Fibroblast of skin of left biceps (primary cell): Measurements from ENCODE around the gene SNX2.
"Not testable (repeated sequence)": the region's sequence is repeated elsewhere in the genome, so short reads cannot be mapped to it uniquely, and the experiment has no call there.

ENCODE experiments used
- DNase-seq, 2 experiments: peaks; one replicate each; pipeline ENCODE4 v3.0.0-alpha.2; 2013; ENCODE audit warnings: low read depth in 2 of 2

Gene SNX2

GRCh38 chr5:122774861-122775549, at the start of gene SNX2:
SNX2 (plus strand) TSS chr5:122775080; CDS start chr5:122775104, 24 bp downstream.
- DNase-seq = peak; percentile 64 to 71

DNA sequence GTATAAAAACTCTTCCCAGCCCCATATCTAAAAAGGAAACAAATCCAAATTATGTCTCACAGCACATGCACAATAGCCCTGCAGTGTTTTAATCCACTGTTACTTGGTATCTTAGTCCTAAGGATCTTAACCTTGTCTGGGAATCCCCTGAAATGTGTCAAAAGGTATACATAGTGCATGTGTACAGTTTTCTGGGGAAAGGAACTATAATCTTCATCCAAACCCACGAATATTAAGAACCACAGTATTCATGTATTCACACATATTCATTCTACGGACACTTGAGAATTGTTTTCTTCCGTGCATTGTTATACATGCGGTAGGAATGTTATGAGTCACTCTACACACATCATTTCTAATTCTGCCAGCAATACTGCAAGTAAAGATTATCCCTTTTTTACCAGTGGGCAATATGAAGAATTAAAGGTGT, 47.8 kb upstream of the SNX2 start:
- peak; percentile 40 to 54 for DNase-seq

DNA sequence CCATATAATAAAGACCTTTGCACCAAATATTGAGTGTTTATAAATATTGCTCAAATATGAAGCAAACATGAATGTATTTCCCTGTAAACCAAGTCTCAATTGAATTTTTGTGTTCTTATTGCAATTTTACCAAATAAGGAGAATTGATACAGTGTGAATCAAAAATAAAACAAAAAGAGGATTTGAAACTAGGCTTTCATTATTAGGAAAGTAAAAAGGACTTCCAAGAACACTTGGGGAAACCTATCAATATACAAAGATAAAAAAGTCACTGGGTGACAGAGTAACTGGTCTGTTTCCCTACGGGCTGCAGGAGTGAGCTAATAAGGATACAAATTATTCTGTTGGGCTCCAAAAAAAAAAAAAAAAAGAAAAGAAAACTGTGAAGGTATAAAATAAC, 44.8 kb upstream of the SNX2 start:
- no peak for DNase-seq

- DNase-seq = no peak
Observed at GRCh38 chr5:122730456-122730855, 44.4 kb upstream of the SNX2 start.

DNA sequence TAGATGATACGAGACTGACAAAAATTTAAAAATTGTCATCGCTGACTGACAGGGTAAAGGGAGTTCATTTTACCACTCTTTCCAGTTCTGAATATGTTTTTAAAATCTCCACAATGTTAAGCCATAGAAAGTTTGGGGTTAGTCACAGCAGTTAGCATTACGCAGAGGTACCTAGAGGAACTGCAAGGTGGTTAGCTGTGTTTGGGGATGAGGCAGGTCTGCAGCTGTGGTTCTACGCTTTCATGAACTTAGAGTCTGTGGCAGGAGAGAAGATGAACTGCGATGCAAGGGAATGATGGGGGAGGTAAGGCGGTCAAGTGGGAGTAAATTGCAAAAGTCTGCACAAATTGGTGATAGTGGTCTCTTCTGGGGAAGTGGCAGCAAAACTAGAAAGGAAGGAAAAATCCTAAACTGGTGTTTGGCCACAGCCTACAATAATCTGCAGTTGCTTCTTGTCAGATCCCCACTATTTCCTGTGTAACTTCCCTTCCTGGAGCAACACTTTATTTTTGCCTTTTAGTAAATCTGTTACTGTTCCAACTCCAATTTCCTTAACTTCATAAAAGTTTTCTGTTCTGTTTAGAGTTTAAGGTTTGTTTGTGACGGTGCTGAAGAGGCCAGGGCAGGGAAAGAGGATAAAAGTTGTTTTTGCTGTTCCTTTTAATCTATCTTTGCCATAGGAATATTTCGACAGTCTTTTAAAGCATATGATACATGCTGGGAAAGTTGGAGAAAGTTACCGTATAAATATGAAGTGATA, 38.6 kb upstream of the SNX2 start:
- DNase-seq = no peak

DNA sequence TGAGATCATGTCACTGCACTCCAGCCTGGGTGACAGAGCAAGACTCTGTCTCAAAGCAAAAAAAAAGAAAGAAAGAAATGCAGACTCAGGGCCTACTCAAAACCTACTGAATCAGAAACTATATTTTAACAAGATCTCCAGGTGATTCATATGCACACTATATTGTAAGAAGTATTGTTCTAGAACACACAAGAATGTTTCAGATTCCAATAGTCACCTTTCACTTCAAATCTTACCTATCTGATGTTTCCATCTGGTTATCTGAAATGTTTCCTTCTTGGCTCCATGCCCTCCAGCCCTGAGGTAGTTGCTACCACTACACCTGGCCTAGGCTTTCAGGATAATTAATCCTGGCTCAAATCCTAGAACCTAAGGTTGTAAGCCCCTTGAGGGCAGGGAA, 36.8 kb upstream of the SNX2 start:
- DNase-seq = no peak

DNA sequence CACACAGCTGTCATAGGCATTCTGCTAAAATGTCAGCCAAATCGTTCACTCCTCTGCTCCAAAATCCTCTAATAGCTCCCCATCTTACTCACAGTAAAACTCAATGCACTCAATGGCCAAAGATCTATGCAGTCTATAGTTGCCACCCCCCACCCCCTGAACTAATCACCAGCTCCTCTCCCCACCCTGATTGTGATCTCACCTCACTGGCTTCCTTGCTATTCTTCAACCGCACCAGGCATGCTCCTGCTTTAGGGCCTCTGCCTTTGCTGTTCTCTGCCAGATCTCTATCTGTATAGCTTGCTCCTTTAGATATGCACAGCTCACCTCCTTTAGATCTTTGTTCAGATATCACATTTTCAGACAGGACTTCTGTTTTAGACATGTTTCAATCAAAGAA, 33.2 kb upstream of the SNX2 start:
- DNase-seq = peak; percentile 20 to 26

DNA sequence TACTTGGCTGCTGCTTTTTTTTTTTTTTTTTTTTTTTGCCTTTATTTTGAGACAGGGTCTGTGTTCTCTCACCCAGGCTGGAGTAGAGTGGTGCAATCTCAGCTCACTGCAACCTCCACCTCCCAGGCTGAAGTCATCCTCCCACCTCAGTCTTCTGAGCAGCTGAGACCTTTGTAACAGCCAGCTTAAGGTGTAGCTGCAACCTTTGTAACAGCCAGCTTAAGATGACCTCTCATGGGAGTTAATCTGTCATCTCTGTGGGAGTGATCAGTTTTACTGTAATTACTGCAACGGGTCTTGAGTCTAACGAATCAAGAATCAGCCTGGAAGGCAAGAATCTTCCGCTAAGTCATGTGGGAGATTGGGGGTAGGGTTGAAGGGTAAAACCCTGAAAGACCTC, 31.6 kb upstream of the SNX2 start:
- DNase-seq = no peak

DNA sequence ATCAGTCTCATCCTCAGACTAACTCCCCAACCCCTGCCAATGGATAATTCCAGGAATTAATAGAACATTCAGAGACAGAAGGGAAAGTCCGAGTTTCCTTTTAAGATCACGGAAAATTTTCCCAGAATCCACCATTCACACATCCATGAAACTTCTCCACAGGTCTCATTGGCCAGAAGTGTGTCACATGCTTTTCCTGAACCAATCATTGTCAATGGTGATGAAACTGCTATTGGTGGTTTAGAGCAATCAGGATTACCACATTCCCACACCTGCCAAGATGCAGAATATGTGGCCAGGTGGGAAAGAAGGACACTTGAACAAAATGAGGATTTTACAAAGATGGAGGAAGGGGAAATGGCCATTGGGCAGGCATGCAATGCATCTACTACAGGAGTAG, 29.3 kb upstream of the SNX2 start:
- no peak for DNase-seq

DNA sequence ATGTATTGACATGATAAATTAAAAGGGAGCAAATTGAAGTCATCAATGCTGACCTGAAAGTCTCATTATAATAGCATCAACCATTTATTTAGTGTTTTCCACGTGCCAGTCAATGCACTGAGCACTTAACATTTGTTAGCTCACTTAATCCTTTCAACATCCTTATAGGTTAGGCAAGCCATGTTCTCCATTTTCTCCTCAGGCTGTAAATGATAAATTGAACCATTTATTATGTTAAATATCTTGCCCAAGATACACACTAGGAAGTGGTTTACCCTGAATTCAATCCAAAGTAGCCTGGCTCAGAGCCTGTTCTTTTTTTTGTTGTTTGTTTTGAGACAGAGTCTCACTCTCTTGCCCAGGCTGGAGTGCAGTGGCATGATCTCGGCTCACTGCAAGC, 25.0 kb upstream of the SNX2 start:
- DNase-seq = no peak

DNA sequence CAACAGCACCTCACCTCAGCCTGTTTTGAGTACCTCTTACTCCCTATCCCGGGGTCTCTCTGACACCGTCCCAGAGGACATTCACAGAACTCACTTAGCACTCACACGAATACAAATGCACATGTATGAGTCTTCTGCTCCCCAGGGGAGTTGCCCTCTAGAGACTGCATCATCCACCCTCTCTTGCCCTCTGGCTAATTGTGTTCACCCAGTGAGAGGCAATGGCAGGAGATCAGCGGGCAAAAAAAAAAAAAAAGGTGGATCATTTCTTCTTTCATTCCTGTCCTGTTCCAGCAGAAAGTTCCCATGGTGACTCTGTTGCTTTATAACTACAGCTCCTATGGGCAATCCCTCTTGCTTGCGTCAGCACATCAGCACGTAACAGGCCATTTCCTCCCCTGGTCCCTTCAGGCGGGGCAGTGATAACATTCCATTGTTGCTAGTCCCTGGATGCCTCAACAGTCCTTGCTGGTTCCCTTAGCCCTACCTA, 23.5 kb upstream of the SNX2 start:
- DNase-seq = no peak

- DNase-seq = no peak
Observed at GRCh38 chr5:122753500-122753899, 21.4 kb upstream of the SNX2 start.

DNA sequence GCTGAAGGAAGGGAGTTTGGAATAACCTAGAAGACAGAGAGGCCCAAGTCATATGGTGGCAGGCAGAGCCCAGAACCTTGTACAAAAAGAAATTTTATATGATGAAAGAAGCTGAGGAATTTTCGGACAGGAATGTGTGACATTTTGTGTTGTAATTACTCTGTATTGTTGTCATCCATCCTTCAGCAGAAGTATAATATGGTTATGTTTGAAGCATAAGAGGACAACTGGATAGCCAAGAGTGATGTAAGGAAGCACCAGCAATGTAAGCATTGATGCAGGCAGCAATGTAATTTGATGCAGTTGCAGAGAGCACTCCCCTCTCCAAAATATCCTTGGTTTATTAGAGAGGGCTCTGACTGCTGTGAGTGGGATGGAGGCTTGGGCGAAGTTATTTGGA, 19.1 kb upstream of the SNX2 start:
- DNase-seq = no peak

DNA sequence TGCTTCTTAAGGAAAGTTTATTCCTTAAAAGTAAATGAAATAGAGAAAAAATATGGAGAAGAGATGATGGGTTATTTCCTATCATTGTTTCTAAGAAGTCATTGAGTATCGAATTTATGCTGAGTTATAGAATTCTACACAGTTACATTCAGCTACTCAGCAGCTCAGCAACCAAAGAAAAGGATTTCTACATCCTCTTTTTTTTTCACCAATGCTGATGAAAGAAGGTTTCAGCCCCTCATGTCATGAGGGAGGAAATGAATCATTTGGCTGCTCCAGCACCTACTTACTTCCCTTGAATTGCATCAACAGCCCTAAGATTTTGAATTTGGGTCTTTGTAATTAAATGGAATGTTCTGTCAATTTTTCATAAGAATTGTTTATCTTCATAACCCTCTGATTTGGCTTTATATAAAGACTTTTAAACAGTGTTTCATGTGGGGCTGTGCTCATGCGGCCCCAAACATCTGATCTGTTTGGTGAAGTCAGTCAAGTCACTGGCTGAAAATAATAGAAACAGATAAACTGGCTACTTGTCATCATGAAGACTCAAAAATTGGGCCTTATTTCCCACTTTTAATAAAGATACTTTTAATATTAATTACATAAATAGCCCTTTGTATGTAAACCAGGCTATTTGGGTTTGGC, 18.5 kb upstream of the SNX2 start:
- peak; percentile 70 to 71 for DNase-seq

DNA sequence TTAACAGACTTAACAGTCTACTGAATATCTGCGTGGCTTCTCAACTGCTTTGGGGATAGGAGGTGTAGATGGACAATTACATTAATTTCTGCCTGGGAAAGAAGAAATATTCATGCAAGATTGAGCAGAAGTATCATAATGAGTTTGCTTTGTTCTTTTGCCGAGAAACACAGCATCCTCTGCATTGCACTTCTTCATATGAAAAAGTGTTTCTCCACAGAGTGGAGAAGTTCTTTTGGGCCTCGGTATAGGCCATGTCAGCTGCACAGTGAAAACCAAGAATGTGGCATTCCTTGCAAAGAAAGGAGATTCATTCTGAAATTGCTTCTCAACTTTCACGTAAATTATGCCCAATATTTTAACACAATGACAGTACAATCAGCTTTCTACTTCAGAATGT, 17.6 kb upstream of the SNX2 start:
- DNase-seq = no peak

- no peak for DNase-seq
Observed at GRCh38 chr5:122759241-122760070, 15.4 kb upstream of the SNX2 start.

DNA sequence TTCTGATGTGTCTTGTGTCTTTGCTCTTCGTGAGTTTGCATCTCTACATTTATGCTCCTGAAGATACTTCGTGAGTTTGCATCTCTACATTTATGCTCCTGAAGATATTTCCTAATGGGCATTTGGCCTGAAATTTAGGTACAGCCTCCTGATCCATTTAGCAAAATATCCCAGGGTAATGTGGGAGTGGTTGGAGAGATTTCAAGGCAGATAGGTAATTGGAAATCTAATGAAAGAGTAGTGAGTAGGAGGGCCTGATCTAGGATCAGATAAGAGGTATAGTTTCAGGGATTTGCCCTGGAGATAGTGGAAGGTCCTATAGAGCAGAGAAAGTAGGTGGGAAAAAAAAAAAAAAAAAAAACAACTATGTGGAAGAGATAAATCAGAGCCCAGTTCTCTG, 14.6 kb upstream of the SNX2 start:
- DNase-seq = no peak

- no peak for DNase-seq
Observed at GRCh38 chr5:122761115-122761514, 13.8 kb upstream of the SNX2 start.

DNA sequence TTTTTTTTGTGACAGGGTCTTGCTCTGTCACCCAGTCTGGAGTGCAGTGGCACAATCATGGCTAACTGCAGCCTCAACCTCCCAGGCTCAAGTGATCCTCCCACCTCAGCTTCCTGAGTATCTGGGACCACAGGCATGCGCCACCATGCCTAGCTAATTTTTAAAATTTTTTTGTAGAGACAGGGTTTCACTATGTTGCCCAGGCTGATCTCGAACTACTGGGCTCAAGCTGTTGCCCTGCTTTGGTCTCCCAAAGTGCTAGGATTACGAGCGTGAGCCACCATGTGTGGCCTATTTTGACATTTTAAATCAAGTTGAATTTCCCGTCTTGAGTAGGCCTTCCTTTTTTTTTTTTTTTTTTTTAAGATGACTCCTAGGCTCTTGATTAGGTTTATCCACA, 13.0 kb upstream of the SNX2 start:
- DNase-seq = not testable (repeated sequence)

GRCh38 chr5:122766130-122766529, 8.8 kb upstream of the SNX2 start:
- DNase-seq = no peak

DNA sequence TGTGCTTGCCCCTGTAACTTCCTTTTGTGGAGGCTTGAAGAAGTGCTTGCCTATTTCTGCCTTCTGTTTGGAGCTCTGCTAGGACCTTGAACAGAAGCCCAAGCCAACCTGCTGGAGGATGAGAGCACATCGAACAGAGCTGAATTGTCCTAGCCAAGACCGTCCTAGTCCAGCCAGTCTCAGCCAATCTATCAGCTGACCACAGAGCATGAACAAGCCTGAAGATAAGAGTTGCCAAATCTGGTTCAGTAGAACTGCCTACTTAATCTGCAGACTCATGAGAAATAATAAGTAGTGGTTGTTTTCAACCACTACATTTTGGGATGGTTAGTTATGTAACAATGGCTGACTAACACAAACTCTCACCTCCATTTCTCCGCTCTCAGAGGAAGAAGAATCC, 4.4 kb upstream of the SNX2 start:
- DNase-seq = no peak

DNA sequence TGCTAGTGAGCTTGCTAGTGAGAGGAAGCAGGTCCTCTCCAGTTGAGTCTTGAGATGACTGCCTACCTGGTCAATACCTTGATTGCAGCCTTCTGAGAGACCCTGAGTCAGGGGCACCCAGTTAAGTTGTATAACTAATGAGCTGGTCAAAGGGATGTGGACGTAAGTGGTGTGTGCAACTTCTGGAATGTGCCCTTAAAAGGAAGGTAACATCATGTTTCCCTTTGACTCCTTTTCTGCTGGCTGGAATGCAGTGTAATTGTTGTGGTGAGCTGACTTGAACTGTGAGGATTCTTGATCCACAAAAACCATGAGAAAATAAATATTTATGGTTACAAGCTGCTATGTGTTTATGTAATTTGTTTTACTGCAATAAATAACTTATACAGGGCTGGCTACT, 2.4 kb upstream of the SNX2 start:
- no peak for DNase-seq
